EL (cell line): Measurements from ENCODE around the gene LRRC36.

ENCODE experiments used
- DNase-seq: peaks from one replicate; pipeline ENCODE4 v3.0.0-alpha.2; 2016

LRRC36 gene

GRCh38 chr16:67391424-67392300 lies 65.0 kb downstream of the LRRC36 start:
- no peak for DNase-seq

GRCh38 chr16:67392301-67393059 lies 65.9 kb downstream of the LRRC36 start:
- no peak for DNase-seq

GRCh38 chr16:67393111-67393787 lies 66.6 kb downstream of the LRRC36 start, which contains the start of gene TPPP3:
Gene TPPP3, minus strand, starts transcription at chr16:67393498. Its CDS starts 2,387 bp downstream, at chr16:67391111.
- peak; percentile 78 for DNase-seq

GRCh38 chr16:67393788-67394154 lies 67.2 kb downstream of the LRRC36 start:
- DNase-seq, result no peak

GRCh38 chr16:67394155-67395104 lies 67.8 kb downstream of the LRRC36 start:
- DNase-seq, result no peak

GRCh38 chr16:67395105-67395457 lies 68.5 kb downstream of the LRRC36 start:
- no peak for DNase-seq

GRCh38 chr16:67395458-67396158 lies 69.0 kb downstream of the LRRC36 start:
- DNase-seq, result peak; percentile 43

- DNase-seq, result peak; percentile 79
These were observed 69.8 kb downstream of the LRRC36 start for GRCh38 chr16:67396159-67397035.

- DNase-seq, result no peak
These were observed 70.6 kb downstream of the LRRC36 start for GRCh38 chr16:67397036-67397801.

GRCh38 chr16:67397812-67398545 lies 71.4 kb downstream of the LRRC36 start:
- no peak for DNase-seq

- no peak for DNase-seq
These were observed 72.1 kb downstream of the LRRC36 start for GRCh38 chr16:67398546-67399217.

GRCh38 chr16:67399218-67399733 lies 72.7 kb downstream of the LRRC36 start:
- DNase-seq, result no peak

GRCh38 chr16:67399749-67400704 lies 73.4 kb downstream of the LRRC36 start:
- no peak for DNase-seq

- DNase-seq, result no peak
These were observed 74.3 kb downstream of the LRRC36 start for GRCh38 chr16:67400901-67401300.

GRCh38 chr16:67403976-67404555 lies 77.5 kb downstream of the LRRC36 start:
- no peak for DNase-seq

- DNase-seq, result no peak
These were observed 78.2 kb downstream of the LRRC36 start for GRCh38 chr16:67404740-67405226.
